GM12801 (cell line): ENCODE measurements around the gene CA12.

Experiments
- CTCF ChIP-seq: IDR thresholded peaks from one replicate; pipeline ENCODE4 v1.5.1; 2011; ENCODE audit warnings: control low read depth; ENCODE audit not compliant: insufficient read length; ENCODE audit errors: extremely low read depth

Gene CA12

DNA sequence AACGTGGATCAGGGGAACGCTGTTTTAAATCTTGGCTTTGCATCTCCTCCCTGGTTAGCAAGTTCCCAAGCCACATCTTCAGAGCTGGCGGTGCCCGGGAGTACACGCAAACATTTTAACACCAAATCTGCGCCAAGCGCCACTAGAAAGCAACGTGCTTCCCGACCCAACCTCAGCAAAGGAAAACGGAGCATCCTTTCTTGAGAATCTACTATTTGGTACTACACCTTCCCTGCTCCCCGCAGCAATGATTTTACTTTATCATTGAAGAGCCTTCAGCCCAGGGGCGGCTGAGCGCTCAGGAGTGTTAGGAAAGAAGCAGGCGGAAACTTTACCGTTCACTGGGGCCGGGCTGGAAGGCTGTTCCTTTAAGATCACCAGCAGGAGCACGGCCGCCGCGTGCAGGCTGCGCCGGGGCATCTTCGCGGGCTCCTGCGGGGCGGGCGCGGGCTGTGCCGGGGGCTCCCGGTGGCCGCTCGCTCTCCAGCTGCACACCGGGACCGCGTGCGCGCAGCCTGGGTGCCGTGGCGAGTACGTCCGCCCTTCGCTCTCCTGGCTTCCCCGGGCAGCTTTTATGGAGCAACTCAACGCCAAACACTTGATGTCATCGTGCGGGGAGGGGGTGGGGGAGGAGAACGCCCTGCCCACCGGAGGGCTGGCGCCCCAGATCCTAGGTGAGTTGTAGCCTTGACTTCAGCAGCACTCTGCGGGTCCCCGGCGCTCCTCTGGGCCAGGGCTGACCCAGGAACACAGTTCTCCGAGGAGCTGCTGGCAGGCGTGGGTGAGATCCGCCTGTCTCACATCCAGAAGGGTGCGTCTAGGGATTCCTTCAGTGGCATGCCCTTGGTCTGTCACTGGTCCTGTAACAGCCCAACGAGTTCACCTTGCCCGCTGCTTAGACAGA is at the start of gene CA12:
Gene CA12, minus strand, starts transcription at position 546 of the 904 bp plus-strand sequence. Its CDS starts 126 bp downstream, at position 420.
- no peak for TF ChIP-seq CTCF

DNA sequence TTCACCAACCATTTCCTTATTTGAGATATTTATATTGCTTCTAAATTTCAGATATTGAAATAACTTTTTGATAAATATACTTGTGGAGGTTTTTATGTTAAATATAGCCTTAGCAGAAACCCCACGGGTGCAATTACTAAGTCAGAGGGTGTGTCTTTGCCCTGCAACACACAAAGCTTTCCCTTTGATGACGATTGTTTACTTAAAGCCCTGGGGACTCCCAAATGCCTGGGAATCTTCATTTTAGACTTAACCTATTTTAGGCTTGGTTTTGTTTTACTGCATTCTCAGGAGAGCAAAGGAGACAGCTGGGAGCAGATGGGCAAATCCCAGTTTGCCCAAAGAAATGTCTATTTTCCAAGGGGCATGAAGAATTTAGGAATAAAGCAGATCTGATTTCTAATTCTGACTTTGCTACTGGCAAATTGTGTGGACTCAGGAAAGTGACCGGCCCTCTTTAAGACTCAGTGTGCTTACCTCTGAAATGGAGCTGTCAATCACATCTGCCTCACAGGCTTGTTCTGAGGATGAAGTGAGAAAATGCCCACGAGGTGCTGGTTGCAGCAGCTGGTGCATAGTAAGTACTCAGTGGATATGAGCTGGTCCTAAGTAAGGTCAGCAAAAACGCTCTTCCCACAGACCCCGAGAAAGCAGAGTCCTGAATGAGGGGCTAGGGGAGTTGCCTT is 49.3 kb upstream of the CA12 start:
- no peak for TF ChIP-seq CTCF

DNA sequence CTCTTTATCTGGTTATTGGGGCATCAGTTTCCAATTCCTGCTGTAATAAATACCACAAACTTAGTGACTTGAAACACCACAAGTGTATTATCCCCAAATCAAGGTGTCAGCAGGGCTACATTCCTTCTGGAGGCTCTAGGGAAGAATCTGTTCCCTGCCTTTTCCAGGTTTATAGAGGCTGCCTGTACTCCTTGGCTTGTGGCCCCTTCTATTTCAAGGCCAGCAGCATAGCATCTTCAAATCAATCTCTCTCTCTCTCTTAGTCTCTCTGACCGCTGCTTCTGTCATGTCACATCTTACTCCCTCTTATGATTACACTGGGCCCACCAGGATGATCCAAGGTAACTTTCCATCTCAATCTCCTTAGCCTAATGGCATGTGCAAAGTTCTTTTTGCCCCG is 44.9 kb upstream of the CA12 start:
- no peak for TF ChIP-seq CTCF

GRCh38 chr15:63425426-63425985 is 43.9 kb upstream of the CA12 start:
- no peak for TF ChIP-seq CTCF

- TF ChIP-seq CTCF: no peak
Measured at GRCh38 chr15:63422891-63423590, 41.4 kb upstream of the CA12 start.

DNA sequence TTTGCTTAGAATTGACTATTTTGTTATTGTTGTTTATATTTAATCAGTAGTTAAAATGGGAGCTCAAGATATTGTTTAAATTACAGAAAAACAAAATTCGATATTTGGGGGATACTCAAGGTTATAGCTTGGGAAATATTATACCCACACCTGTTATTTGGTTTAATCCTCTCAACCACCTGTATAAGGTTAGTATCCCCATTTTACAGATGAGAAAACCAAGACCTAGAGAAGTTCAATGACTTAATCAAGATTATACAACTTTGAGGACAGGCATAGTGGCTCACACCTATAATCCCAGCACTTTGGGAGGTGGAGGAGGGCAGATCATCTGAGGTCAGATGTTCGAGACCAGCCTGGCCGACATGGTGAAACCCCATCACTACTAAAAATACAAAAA is 39.8 kb upstream of the CA12 start:
- TF ChIP-seq CTCF: no peak

GRCh38 chr15:63420333-63420747 is 38.7 kb upstream of the CA12 start:
- no peak for TF ChIP-seq CTCF
